ENCODE data around the gene ARMC2. TPM values are rescaled to one million over a fixed set of nuclear protein-coding genes. Genes with fewer than 3 reads are reported as not detected.
A peak's percentile ranks its signal among the peaks of the same experiment; 100 is the strongest.

Gene ARMC2
- total RNA-seq, 3 donors from 2014 or later (not counting 1 experiment from before 2014, with no cell fraction given), result 9.4 to 13.8 (median 9.7) TPM

DNA sequence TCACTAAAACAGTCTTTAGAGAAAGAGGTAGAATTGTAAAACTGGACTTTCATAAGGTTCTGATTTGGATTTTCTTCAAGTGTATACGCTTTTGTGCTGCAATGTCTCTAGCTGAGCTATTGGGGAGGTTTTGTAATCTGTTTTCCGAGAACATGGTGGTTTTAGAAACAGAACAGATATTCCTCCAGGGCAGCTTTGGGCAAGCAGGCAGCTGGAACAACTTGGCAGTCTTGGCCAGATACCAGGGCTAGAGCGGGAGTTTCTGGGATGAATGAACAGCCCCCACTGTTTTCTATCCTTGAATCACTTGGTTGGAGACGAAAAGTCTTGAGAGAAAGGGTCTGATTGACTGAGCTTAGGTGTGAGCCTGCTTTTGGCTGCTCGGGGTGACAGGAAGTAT is 17.1 kb upstream of the ARMC2 start:
- no peak overlapping the region for H3K27ac ChIP-seq (ENCODE audit: low read length)
- H3K4me1 Mint-ChIP-seq, result peaks cover 7 to 9% of the 10 kb centered on the region in 2 donors
- WGBS (ENCODE audit: insufficient coverage), result 87% methylated on average over 5 of the region's 5 CpGs
- intact Hi-C loops (cut with micrococcal nuclease), result no loop called here
- peaks cover 11% of the 10 kb centered on the region for H3K36me3 Mint-ChIP-seq
- H3K4me1 ChIP-seq (ENCODE audit: control insufficient read depth, insufficient read depth, low read length), result peaks cover 5% of the 10 kb centered on the region
- TF ChIP-seq, protein P1, sequence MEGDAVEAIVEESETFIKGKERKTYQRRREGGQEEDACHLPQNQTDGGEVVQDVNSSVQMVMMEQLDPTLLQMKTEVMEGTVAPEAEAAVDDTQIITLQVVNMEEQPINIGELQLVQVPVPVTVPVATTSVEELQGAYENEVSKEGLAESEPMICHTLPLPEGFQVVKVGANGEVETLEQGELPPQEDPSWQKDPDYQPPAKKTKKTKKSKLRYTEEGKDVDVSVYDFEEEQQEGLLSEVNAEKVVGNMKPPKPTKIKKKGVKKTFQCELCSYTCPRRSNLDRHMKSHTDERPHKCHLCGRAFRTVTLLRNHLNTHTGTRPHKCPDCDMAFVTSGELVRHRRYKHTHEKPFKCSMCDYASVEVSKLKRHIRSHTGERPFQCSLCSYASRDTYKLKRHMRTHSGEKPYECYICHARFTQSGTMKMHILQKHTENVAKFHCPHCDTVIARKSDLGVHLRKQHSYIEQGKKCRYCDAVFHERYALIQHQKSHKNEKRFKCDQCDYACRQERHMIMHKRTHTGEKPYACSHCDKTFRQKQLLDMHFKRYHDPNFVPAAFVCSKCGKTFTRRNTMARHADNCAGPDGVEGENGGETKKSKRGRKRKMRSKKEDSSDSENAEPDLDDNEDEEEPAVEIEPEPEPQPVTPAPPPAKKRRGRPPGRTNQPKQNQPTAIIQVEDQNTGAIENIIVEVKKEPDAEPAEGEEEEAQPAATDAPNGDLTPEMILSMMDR (IDR thresholded peaks at IDR 0.05), result no peak
- no peak overlapping the region for H3K4me3 Mint-ChIP-seq
- H3K27me3 Mint-ChIP-seq (ENCODE audit: low read depth in 2 of 2), result no peaks in the 10 kb centered on the region
- DNase-seq (no peak), ATAC-seq (no peak)
- no peaks in the 10 kb centered on the region for H3K9me3 ChIP-seq (ENCODE audit: control insufficient read depth, insufficient read depth, low read length)
- H3K36me3 ChIP-seq (ENCODE audit: control insufficient read depth, insufficient read depth, low read length), result no peaks in the 10 kb centered on the region
- H3K4me3 ChIP-seq (ENCODE audit: low read length), result no peak overlapping the region
- no peak overlapping the region for H3K27ac Mint-ChIP-seq
- no peaks in the 10 kb centered on the region for H3K9me3 Mint-ChIP-seq
- H3K27me3 ChIP-seq (ENCODE audit: control insufficient read depth, insufficient read depth, low read length), result no peaks in the 10 kb centered on the region

DNA sequence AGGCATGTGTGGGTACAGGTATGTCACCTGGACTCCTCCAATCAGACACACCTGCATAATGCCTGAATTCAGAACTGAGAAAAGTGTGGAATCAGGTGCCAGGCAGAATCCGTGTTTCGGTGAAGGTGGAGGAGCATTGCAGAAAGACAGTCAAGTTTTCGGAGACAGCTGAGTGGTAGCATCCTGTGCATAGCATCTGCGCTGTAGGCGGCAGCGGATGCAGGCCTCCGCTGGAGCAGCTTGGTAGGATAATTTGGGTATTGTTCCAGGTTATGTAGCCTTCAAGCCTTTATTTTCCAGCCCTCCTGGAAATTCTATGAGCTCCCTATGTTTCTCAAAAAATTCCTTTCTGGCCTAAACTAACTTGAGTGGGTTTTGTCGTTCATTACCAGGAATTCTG is 15.5 kb upstream of the ARMC2 start:
- no peaks in the 10 kb centered on the region for H3K27me3 Mint-ChIP-seq (ENCODE audit: low read depth in 2 of 2)
- Histone ChIP-seq H3K4me1 (ENCODE audit: control insufficient read depth, insufficient read depth, low read length) (peaks cover 14% of the 10 kb centered on the region), H3K27ac (ENCODE audit: low read length) (no peak overlapping the region), H3K9me3 (ENCODE audit: control insufficient read depth, insufficient read depth, low read length) (no peaks in the 10 kb centered on the region), H3K36me3 (ENCODE audit: control insufficient read depth, insufficient read depth, low read length) (no peaks in the 10 kb centered on the region), H3K4me3 (ENCODE audit: low read length) (no peak overlapping the region), H3K27me3 (ENCODE audit: control insufficient read depth, insufficient read depth, low read length) (no peaks in the 10 kb centered on the region)
- peaks cover 22 to 24% of the 10 kb centered on the region in 2 donors for H3K4me1 Mint-ChIP-seq
- intact Hi-C loops (cut with micrococcal nuclease), result no loop called here
- TF ChIP-seq, protein P1 (IDR thresholded peaks at IDR 0.05), result no peak
- no peak overlapping the region for H3K4me3 Mint-ChIP-seq
- ATAC-seq (no peak), DNase-seq (no peak)
- WGBS (ENCODE audit: insufficient coverage), result 91% methylated on average over 7 of the region's 8 CpGs
- H3K9me3 Mint-ChIP-seq, result no peaks in the 10 kb centered on the region
- no peak overlapping the region for H3K27ac Mint-ChIP-seq
- no peaks in the 10 kb centered on the region for H3K36me3 Mint-ChIP-seq

DNA sequence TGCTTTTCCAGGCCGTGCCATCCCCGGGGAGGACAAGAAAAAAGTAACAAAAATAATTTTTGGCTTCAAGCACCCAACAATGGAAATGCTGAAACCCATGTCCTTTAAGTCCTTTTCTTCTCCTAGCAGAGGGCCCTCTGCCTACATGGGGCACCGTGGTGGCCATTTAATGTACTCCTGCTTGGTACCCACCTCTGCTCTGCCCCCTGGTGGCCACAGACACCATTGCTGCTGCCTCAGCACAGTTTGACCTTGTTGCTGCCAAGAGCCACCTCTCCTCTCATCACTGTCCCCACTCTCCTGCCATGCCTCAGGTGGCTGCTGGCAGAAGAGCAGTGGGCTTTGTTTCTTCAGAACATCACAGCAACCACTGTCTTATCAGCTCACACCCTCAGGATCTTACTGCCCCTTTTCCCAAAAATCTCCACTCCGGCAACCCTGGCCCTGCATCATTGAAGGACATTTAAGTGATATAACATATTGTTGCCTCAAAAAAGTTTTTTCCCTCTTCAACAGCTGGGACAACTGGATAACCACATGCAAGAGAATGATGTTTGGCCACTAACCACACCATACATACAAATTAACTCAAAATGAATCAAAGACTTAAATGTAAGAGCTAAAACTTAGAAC is 12.9 kb upstream of the ARMC2 start:
- Histone ChIP-seq H3K9me3 (ENCODE audit: control insufficient read depth, insufficient read depth, low read length) (no peaks in the 10 kb centered on the region), H3K4me3 (ENCODE audit: low read length) (no peak overlapping the region), H3K27ac (ENCODE audit: low read length) (no peak overlapping the region), H3K27me3 (ENCODE audit: control insufficient read depth, insufficient read depth, low read length) (no peaks in the 10 kb centered on the region), H3K4me1 (ENCODE audit: control insufficient read depth, insufficient read depth, low read length) (peaks cover 29% of the 10 kb centered on the region), H3K36me3 (ENCODE audit: control insufficient read depth, insufficient read depth, low read length) (no peaks in the 10 kb centered on the region)
- H3K4me1 Mint-ChIP-seq, result peaks cover 41 to 46% of the 10 kb centered on the region in 2 donors
- 44% methylated on average over 4 of the region's 4 CpGs for WGBS (ENCODE audit: insufficient coverage)
- TF ChIP-seq, protein P1 (IDR thresholded peaks at IDR 0.05), result peak; percentile 94
- peak; percentile 80 to 92 for DNase-seq
- intact Hi-C loops (cut with micrococcal nuclease), result loop anchor here (1.0 to 5.0 kb wide), 5 partner anchors 62 to 293 kb away; no protein-coding TSS in a partner anchor
- no peaks in the 10 kb centered on the region for H3K9me3 Mint-ChIP-seq
- H3K4me3 Mint-ChIP-seq, result peak overlapping the region; percentile 32
- no peaks in the 10 kb centered on the region for H3K36me3 Mint-ChIP-seq
- peak overlapping the region; percentile 2 to 31 for H3K27ac Mint-ChIP-seq
- peak; percentile 77 to 92 (median 78) for ATAC-seq
- no peaks in the 10 kb centered on the region for H3K27me3 Mint-ChIP-seq (ENCODE audit: low read depth in 2 of 2)

DNA sequence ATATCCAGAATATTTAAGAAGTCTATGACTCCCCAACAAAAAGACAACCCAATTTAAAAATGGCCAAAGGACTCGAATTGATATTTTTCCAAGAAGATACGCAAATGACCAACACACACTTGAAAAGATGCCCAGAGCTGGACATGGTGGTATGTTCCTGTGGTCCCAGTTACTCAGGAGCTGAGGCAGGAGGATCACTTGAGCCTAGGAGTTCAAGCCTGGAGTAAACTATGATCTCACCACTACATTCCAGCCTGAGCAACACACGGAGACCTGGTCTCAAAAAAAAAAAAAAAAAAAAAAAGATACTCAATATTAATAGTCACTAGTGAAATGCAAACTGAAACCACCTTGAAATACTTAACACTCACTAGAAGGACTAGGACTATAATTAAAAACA is 12.2 kb upstream of the ARMC2 start:
- no peak for ATAC-seq
- Histone ChIP-seq H3K27me3 (ENCODE audit: control insufficient read depth, insufficient read depth, low read length) (no peaks in the 10 kb centered on the region), H3K27ac (ENCODE audit: low read length) (no peak overlapping the region), H3K36me3 (ENCODE audit: control insufficient read depth, insufficient read depth, low read length) (no peaks in the 10 kb centered on the region), H3K4me1 (ENCODE audit: control insufficient read depth, insufficient read depth, low read length) (peaks cover 32% of the 10 kb centered on the region), H3K9me3 (ENCODE audit: control insufficient read depth, insufficient read depth, low read length) (no peaks in the 10 kb centered on the region), H3K4me3 (ENCODE audit: low read length) (no peak overlapping the region)
- WGBS (ENCODE audit: insufficient coverage), result 97% methylated on average over 3 of the region's 3 CpGs
- DNase-seq, result no peak
- H3K27ac Mint-ChIP-seq, result no peak overlapping the region
- peak overlapping the region; percentile 9 for H3K4me3 Mint-ChIP-seq
- H3K9me3 Mint-ChIP-seq, result no peaks in the 10 kb centered on the region
- no peaks in the 10 kb centered on the region for H3K36me3 Mint-ChIP-seq
- H3K4me1 Mint-ChIP-seq, result peaks cover 43 to 46% of the 10 kb centered on the region in 2 donors
- TF ChIP-seq, protein P1 (IDR thresholded peaks at IDR 0.05), result no peak
- H3K27me3 Mint-ChIP-seq (ENCODE audit: low read depth in 2 of 2), result no peaks in the 10 kb centered on the region
- intact Hi-C loops (cut with micrococcal nuclease), result loop anchor here (5.0 kb wide), 3 partner anchors 61 to 279 kb away; no protein-coding TSS in a partner anchor

All from natural killer cell (primary cell).